ENCODE results near the gene AQP11.

The AQP11 gene

DNA sequence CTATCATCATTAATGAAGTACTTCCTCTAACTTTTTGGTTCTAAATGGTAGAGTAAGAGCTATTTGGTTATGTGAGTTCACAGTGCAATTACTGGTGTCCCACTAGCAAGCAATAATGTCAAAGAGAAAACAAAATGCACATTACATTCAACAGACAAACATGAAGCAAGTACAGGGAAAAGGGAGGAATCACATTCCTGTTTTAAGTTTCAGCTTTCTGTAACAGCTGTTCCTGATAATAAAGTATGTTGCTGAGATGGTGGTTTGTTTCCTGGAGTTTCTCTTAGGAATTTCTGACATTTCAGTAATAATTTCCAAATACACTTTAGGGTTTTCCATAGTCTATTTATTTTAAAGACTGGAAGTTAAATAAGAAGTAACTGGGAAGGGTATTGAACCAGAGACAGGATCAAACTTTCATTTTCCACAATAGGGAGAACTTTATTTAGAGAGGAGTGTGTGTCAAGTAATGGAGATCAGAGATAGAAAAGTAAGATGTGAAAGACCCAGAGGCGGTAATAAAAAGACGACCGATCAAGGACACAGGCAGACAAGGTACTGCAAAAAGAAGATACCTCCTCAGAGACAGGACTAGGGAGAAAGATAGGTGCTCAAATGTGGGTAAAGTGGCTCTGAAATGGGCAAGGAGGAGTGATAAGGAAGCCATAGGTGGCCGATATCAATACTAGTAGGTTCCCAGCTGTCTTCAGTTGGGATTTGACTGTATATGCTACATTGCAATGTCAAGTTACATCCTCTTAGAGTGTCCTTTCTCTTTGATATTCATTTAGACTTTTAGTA lies 68.7 kb downstream of the AQP11 start:
- Mint-ChIP-seq H3K4me1 (no peaks in the 10 kb centered on the region), H3K9me3 (no peaks in the 10 kb centered on the region), H3K4me3 (no peak overlapping the region), H3K36me3 (no peaks in the 10 kb centered on the region), H3K27ac (peak overlapping the region; percentile 24), H3K27me3 (no peaks in the 10 kb centered on the region)
- DNase-seq, result no peak
- CTCF ChIA-PET, result interaction anchor here (0.9 kb wide), 1 partner anchor 567 kb away, joined by 3 read pairs; no protein-coding TSS in a partner anchor

All from activated naive CD4-positive, alpha-beta T cell treated with anti-CD3 and anti-CD28 coated beads, Interleukin-2, amount 10 ng/mL, durations not matched to agents 7 days and 5 days (primary cell).